ENCODE results near the gene C19orf33.

C19orf33 gene

GRCh38 chr19:38309615-38310278 lies 5.7 kb downstream of the C19orf33 start:
- TF ChIP-seq CTCF (IDR thresholded peaks at IDR 0.05; ENCODE audit: low read depth, low read length) (no peak), EZH2phosphoT487 (IDR thresholded peaks at IDR 0.05; ENCODE audit: low read depth) (no peak)
- Histone ChIP-seq H3K9me3 (ENCODE audit: insufficient read depth, low read length) (no peaks in the 10 kb centered on the region), H3K4me3 (ENCODE audit: low read length) (no peak overlapping the region), H3K27ac (ENCODE audit: low read length) (no peak overlapping the region), H3K9ac (ENCODE audit: low read length) (no peak overlapping the region), H3K4me1 (ENCODE audit: low read length) (peaks cover 6% of the 10 kb centered on the region; the same call in 1 of the 2 replicates), H4K20me1 (ENCODE audit: insufficient read depth, low read length) (peaks cover 4% of the 10 kb centered on the region; the same call in 1 of the 2 replicates), H3K79me2 (ENCODE audit: low read length) (peaks cover 3% of the 10 kb centered on the region), H3K4me2 (ENCODE audit: low read length) (no peak overlapping the region), H3K36me3 (replicated peaks; ENCODE audit: low read depth, low read length) (peaks cover 6% of the 10 kb centered on the region), H2AFZ (ENCODE audit: low read depth, low read length) (no peak overlapping the region), H3K27me3 (ENCODE audit: low read depth, low read length) (no peaks in the 10 kb centered on the region)

- H3K9ac ChIP-seq (ENCODE audit: low read length): no peak overlapping the region
- H3K9me3 ChIP-seq (ENCODE audit: insufficient read depth, low read length): no peaks in the 10 kb centered on the region
- no peak overlapping the region for H2AFZ ChIP-seq (ENCODE audit: low read depth, low read length)
- no peak overlapping the region for H3K4me2 ChIP-seq (ENCODE audit: low read length)
- TF ChIP-seq EZH2phosphoT487 (IDR thresholded peaks at IDR 0.05; ENCODE audit: low read depth) (no peak), CTCF (IDR thresholded peaks at IDR 0.05; ENCODE audit: low read depth, low read length) (no peak)
- H3K4me1 ChIP-seq (ENCODE audit: low read length): peaks cover 10% of the 10 kb centered on the region; the same call in 1 of the 2 replicates
- H3K27me3 ChIP-seq (ENCODE audit: low read depth, low read length): no peaks in the 10 kb centered on the region
- H3K4me3 ChIP-seq (ENCODE audit: low read length): no peak overlapping the region
- H3K36me3 ChIP-seq (replicated peaks; ENCODE audit: low read depth, low read length): peaks cover 6% of the 10 kb centered on the region
- peaks cover 4% of the 10 kb centered on the region; the same call in 1 of the 2 replicates for H4K20me1 ChIP-seq (ENCODE audit: insufficient read depth, low read length)
- H3K27ac ChIP-seq (ENCODE audit: low read length): no peak overlapping the region
- H3K79me2 ChIP-seq (ENCODE audit: low read length): peaks cover 8% of the 10 kb centered on the region
Measured at GRCh38 chr19:38310279-38310670, 6.2 kb downstream of the C19orf33 start.

GRCh38 chr19:38310986-38311385 lies 6.9 kb downstream of the C19orf33 start:
- Histone ChIP-seq H3K27ac (ENCODE audit: low read length) (no peak overlapping the region), H3K36me3 (replicated peaks; ENCODE audit: low read depth, low read length) (peaks cover 6% of the 10 kb centered on the region), H4K20me1 (ENCODE audit: insufficient read depth, low read length) (peaks cover 4% of the 10 kb centered on the region; the same call in 1 of the 2 replicates), H3K4me1 (ENCODE audit: low read length) (peaks cover 10% of the 10 kb centered on the region; the same call in 1 of the 2 replicates), H3K4me2 (ENCODE audit: low read length) (no peak overlapping the region), H2AFZ (ENCODE audit: low read depth, low read length) (no peak overlapping the region), H3K27me3 (ENCODE audit: low read depth, low read length) (no peaks in the 10 kb centered on the region), H3K9me3 (ENCODE audit: insufficient read depth, low read length) (no peaks in the 10 kb centered on the region), H3K4me3 (ENCODE audit: low read length) (no peak overlapping the region), H3K9ac (ENCODE audit: low read length) (no peak overlapping the region), H3K79me2 (ENCODE audit: low read length) (peaks cover 10% of the 10 kb centered on the region)
- no peak for TF ChIP-seq CTCF (IDR thresholded peaks at IDR 0.05; ENCODE audit: low read depth, low read length)
- no peak for TF ChIP-seq EZH2phosphoT487 (IDR thresholded peaks at IDR 0.05; ENCODE audit: low read depth)

- H3K27ac ChIP-seq (ENCODE audit: low read length): peak within 1 kb of the TSS; percentile 55
- no peaks in the 10 kb centered on the region for H3K9me3 ChIP-seq (ENCODE audit: insufficient read depth, low read length)
- peak within 1 kb of the TSS; percentile 90 for H3K4me3 ChIP-seq (ENCODE audit: low read length)
- H2AFZ ChIP-seq (ENCODE audit: low read depth, low read length): peak within 1 kb of the TSS; percentile 81
- peak within 1 kb of the TSS; percentile 94 for H3K4me2 ChIP-seq (ENCODE audit: low read length)
- TF ChIP-seq CTCF (IDR thresholded peaks at IDR 0.05; ENCODE audit: low read depth, low read length) (no peak), EZH2phosphoT487 (IDR thresholded peaks at IDR 0.05; ENCODE audit: low read depth) (no peak)
- peaks cover 10% of the 10 kb centered on the region for H3K79me2 ChIP-seq (ENCODE audit: low read length)
- H3K27me3 ChIP-seq (ENCODE audit: low read depth, low read length): peaks cover 13% of the 10 kb centered on the region
- no peaks in the 10 kb centered on the region for H3K36me3 ChIP-seq (replicated peaks; ENCODE audit: low read depth, low read length)
- H4K20me1 ChIP-seq (ENCODE audit: insufficient read depth, low read length): no peaks in the 10 kb centered on the region
- H3K9ac ChIP-seq (ENCODE audit: low read length): peak within 1 kb of the TSS; percentile 84
- peaks cover 19% of the 10 kb centered on the region for H3K4me1 ChIP-seq (ENCODE audit: low read length)
Measured at GRCh38 chr19:38315657-38316476, 11.8 kb downstream of the C19orf33 start, which contains the start of gene YIF1B. TSS of gene YIF1B (minus strand) at chr19:38315947. CDS start at chr19:38315917, 30 bp downstream.
